Measurements from ENCODE around the gene EVPL.

EVPL gene

DNA sequence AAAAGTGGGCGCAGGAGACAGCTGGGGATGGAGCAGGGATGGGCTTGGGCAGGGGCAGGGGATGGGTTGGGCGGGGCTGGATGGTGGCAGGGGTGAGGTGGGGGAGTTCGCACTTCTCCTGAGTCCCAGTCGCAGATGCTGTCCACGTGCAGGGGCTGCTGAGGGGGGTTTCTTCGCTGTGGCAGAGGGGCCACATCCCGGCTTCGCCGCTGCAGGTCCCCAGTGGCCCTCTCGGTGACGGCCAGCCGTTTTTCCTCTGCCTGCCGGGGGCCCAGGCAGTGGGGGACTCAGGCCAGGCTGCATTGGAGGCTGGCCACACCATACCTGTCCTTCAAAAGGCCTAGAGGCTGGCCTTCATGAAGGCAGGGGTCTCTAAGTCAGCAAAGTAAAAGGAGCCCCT, 8.3 kb downstream of the EVPL start:
- Histone ChIP-seq H3K9ac (ENCODE audit: low read depth, low read length, poor library complexity, severe bottlenecking) (no peak overlapping the region), H3K9me3 (ENCODE audit: insufficient read depth, low read depth, low read length) (no peaks in the 10 kb centered on the region), H3K36me3 (ENCODE audit: insufficient read depth, low read length) (no peaks in the 10 kb centered on the region), H3K4me3 (ENCODE audit: low read length, poor library complexity, severe bottlenecking) (no peak overlapping the region), H3K4me2 (ENCODE audit: low read depth, low read length, poor library complexity, severe bottlenecking) (no peak overlapping the region), H3K79me2 (ENCODE audit: insufficient read depth, low read length) (no peaks in the 10 kb centered on the region), H3F3A (ENCODE audit: low read depth) (no peaks in the 10 kb centered on the region), H4K20me1 (ENCODE audit: insufficient read depth, low read length, poor library complexity, severe bottlenecking) (no peaks in the 10 kb centered on the region), H3K27me3 (ENCODE audit: insufficient read depth, low read length, poor library complexity, severe bottlenecking) (no peaks in the 10 kb centered on the region), H2AFZ (ENCODE audit: low read length) (no peak overlapping the region), H3K9me2 (replicated peaks; ENCODE audit: low read depth, low read length) (no peaks in the 10 kb centered on the region), H3K4me1 (ENCODE audit: insufficient read depth, low read length, poor library complexity, severe bottlenecking) (peaks cover 15% of the 10 kb centered on the region)
- TF ChIP-seq, protein P1, sequence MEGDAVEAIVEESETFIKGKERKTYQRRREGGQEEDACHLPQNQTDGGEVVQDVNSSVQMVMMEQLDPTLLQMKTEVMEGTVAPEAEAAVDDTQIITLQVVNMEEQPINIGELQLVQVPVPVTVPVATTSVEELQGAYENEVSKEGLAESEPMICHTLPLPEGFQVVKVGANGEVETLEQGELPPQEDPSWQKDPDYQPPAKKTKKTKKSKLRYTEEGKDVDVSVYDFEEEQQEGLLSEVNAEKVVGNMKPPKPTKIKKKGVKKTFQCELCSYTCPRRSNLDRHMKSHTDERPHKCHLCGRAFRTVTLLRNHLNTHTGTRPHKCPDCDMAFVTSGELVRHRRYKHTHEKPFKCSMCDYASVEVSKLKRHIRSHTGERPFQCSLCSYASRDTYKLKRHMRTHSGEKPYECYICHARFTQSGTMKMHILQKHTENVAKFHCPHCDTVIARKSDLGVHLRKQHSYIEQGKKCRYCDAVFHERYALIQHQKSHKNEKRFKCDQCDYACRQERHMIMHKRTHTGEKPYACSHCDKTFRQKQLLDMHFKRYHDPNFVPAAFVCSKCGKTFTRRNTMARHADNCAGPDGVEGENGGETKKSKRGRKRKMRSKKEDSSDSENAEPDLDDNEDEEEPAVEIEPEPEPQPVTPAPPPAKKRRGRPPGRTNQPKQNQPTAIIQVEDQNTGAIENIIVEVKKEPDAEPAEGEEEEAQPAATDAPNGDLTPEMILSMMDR (conservative IDR thresholded peaks at IDR 0.05; ENCODE audit: low read length) = no peak
- no peak for TF ChIP-seq EZH2phosphoT487 (IDR thresholded peaks at IDR 0.05; ENCODE audit: borderline replicate concordance)

DNA sequence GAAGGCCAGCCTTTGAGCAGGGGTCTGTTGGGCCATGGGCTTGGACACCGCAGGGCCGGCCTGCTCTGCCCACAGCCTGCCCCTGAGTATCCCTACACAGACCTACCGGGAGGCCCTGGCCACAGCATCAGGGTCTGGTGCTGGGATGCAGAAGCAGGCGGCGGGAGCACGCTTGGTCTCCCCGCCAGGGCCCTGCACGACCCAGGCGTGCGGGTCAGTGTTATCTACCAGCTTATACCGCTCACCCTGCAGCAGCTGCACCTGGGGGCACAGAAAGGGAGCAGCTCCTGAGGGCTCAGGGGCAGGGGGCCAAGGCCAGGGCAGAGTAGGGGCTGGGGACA, 8.8 kb downstream of the EVPL start:
- Histone ChIP-seq H3K36me3 (ENCODE audit: insufficient read depth, low read length) (no peaks in the 10 kb centered on the region), H3K9ac (ENCODE audit: low read depth, low read length, poor library complexity, severe bottlenecking) (no peak overlapping the region), H3K27me3 (ENCODE audit: insufficient read depth, low read length, poor library complexity, severe bottlenecking) (no peaks in the 10 kb centered on the region), H3K9me3 (ENCODE audit: insufficient read depth, low read depth, low read length) (no peaks in the 10 kb centered on the region), H3K4me1 (ENCODE audit: insufficient read depth, low read length, poor library complexity, severe bottlenecking) (peaks cover 16% of the 10 kb centered on the region), H2AFZ (ENCODE audit: low read length) (no peak overlapping the region), H4K20me1 (ENCODE audit: insufficient read depth, low read length, poor library complexity, severe bottlenecking) (no peaks in the 10 kb centered on the region), H3K4me3 (ENCODE audit: low read length, poor library complexity, severe bottlenecking) (no peak overlapping the region), H3K79me2 (ENCODE audit: insufficient read depth, low read length) (no peaks in the 10 kb centered on the region), H3K9me2 (replicated peaks; ENCODE audit: low read depth, low read length) (no peaks in the 10 kb centered on the region), H3F3A (ENCODE audit: low read depth) (no peaks in the 10 kb centered on the region), H3K4me2 (ENCODE audit: low read depth, low read length, poor library complexity, severe bottlenecking) (no peak overlapping the region)
- TF ChIP-seq, protein P1 (conservative IDR thresholded peaks at IDR 0.05; ENCODE audit: low read length) = no peak
- TF ChIP-seq EZH2phosphoT487 (IDR thresholded peaks at IDR 0.05; ENCODE audit: borderline replicate concordance) = no peak

DNA sequence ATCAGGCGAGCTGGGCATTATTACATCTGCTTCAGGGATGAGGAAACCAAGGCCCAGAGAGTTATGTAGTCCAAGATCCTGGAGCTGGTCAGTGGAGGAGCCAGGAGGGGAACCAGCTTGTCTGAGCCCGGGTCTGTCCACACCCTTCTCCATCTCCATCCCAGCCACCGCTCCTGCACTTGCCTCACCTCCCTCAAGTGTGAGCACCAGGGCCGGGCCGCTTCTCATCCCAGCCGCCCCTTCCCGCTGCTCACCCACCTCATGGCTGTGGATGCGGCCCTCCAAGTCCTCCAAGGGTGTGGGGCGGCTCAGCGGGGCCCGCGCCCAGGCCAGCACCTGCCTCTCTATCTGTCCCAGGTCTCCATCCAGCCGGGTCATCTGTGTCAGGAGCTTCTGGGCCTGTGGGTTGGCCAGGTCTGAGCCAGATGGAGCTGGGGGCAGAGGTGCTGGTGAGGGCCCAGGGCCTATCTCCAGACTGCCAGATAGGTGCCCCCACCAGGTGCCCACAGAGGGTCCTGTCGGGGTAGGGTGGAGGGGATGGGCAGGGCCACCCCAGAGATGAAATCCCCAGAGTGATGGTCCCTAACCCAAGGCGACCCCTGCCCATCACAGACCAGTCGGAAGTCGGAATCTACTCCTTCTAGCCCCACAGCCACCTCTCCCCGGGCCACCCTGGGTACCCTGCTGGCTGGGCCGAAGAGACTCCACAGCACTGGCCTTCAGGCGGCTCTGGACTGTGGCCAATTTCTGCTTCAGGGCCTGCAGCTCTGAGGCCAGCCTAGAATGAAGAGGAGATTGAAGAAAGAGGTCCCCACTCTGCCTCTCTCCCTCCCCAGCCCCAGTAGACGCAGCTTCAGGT, 9.4 kb downstream of the EVPL start:
- H3K4me2 ChIP-seq (ENCODE audit: low read depth, low read length, poor library complexity, severe bottlenecking) = no peak overlapping the region
- H3K4me1 ChIP-seq (ENCODE audit: insufficient read depth, low read length, poor library complexity, severe bottlenecking) = peaks cover 16% of the 10 kb centered on the region
- no peaks in the 10 kb centered on the region for H3F3A ChIP-seq (ENCODE audit: low read depth)
- no peaks in the 10 kb centered on the region for H3K79me2 ChIP-seq (ENCODE audit: insufficient read depth, low read length)
- no peak overlapping the region for H3K9ac ChIP-seq (ENCODE audit: low read depth, low read length, poor library complexity, severe bottlenecking)
- H4K20me1 ChIP-seq (ENCODE audit: insufficient read depth, low read length, poor library complexity, severe bottlenecking) = no peaks in the 10 kb centered on the region
- TF ChIP-seq, protein P1 (conservative IDR thresholded peaks at IDR 0.05; ENCODE audit: low read length) = no peak
- TF ChIP-seq EZH2phosphoT487 (IDR thresholded peaks at IDR 0.05; ENCODE audit: borderline replicate concordance) = no peak
- H3K27me3 ChIP-seq (ENCODE audit: insufficient read depth, low read length, poor library complexity, severe bottlenecking) = no peaks in the 10 kb centered on the region
- no peaks in the 10 kb centered on the region for H3K9me3 ChIP-seq (ENCODE audit: insufficient read depth, low read depth, low read length)
- no peak overlapping the region for H3K4me3 ChIP-seq (ENCODE audit: low read length, poor library complexity, severe bottlenecking)
- H3K36me3 ChIP-seq (ENCODE audit: insufficient read depth, low read length) = no peaks in the 10 kb centered on the region
- H2AFZ ChIP-seq (ENCODE audit: low read length) = no peak overlapping the region
- no peaks in the 10 kb centered on the region for H3K9me2 ChIP-seq (replicated peaks; ENCODE audit: low read depth, low read length)
